Natural killer cell (primary cell): Measurements from ENCODE around the gene KAZN. TPM values are rescaled to one million over a fixed set of nuclear protein-coding genes. Genes with fewer than 3 reads are reported as not detected.

Source experiments
- ATAC-seq, 3 donors: fragments of 150-1000 bp in 2 of 3; fragments of 200-7000 bp in 1 of 3; cut with Tn5 transposase; 1 replicate in 1 of 3; 2 replicates in 2 of 3; pipeline ENCODE4 v1.10.0; 2021; ENCODE audit warnings: mild to moderate bottlenecking in 2 of 3, moderate library complexity in 2 of 3
- DNase-seq, 2 donors: peaks; one replicate each; pipeline versions ENCODE4 v3.0.0 to v3.0.0-alpha.2; 2013 to 2021; ENCODE audit warnings: mixed read lengths in 1 of 2
- H3K27ac ChIP-seq: one replicate; pipeline ENCODE4 v1.5.1; 2013; ENCODE audit warnings: mild to moderate bottlenecking, low read length
- H3K27me3 ChIP-seq: one replicate; pipeline ENCODE4 v1.6.1; 2013; ENCODE audit warnings: low read length; ENCODE audit not compliant: control insufficient read depth, insufficient read depth
- H3K36me3 ChIP-seq: one replicate; pipeline ENCODE4 v1.6.1; 2013; ENCODE audit warnings: low read length; ENCODE audit not compliant: control insufficient read depth, insufficient read depth
- H3K4me1 ChIP-seq: one replicate; pipeline ENCODE4 v1.6.1; 2013; ENCODE audit warnings: low read length; ENCODE audit not compliant: control insufficient read depth, insufficient read depth
- H3K4me3 ChIP-seq: one replicate; pipeline ENCODE4 v1.5.1; 2013; ENCODE audit warnings: low read length
- H3K9me3 ChIP-seq: one replicate; pipeline ENCODE4 v1.6.1; 2013; ENCODE audit warnings: low read length; ENCODE audit not compliant: control insufficient read depth, insufficient read depth
- H3K27ac Mint-ChIP-seq, 2 donors: one replicate each; pipeline ENCODE4 v1.8.0; 2022; ENCODE audit warnings: mild to moderate bottlenecking in 2 of 2, mixed read lengths in 2 of 2, moderate library complexity in 1 of 2
- H3K27me3 Mint-ChIP-seq, 2 donors: one replicate each; pipeline ENCODE4 v1.8.0; 2022; ENCODE audit warnings: low read depth in 2 of 2, mixed read lengths in 2 of 2
- H3K36me3 Mint-ChIP-seq: one replicate; pipeline ENCODE4 v1.8.0; 2022; ENCODE audit warnings: mixed read lengths
- H3K4me1 Mint-ChIP-seq, 2 donors: one replicate each; pipeline ENCODE4 v1.8.0; 2022; ENCODE audit warnings: mixed read lengths in 2 of 2
- H3K4me3 Mint-ChIP-seq: one replicate; pipeline ENCODE4 v1.8.0; 2022; ENCODE audit warnings: mild to moderate bottlenecking, moderate library complexity, mixed read lengths
- H3K9me3 Mint-ChIP-seq, 2 donors: one replicate each; pipeline ENCODE4 v1.8.0; 2022; ENCODE audit warnings: mixed read lengths in 2 of 2
- CTCF ChIP-seq: fragments of 200-600 bp; IDR thresholded peaks from one replicate; pipeline ENCODE4 v1.8.0; 2022; ENCODE audit warnings: antibody characterized with exemption
- WGBS: methylation state at CpG from one replicate; pipeline ENCODE4 v1.1.7; 2013; ENCODE audit warnings: missing lambda C conversion rate; ENCODE audit not compliant: insufficient coverage; 5-methylcytosine and 5-hydroxymethylcytosine counted together
- intact Hi-C: fragments of 100-400 bp; cut with micrococcal nuclease; formaldehyde crosslinking; loops from one replicate; pipeline ENCODE4 v1.14.2; 2022
- total RNA-seq, 4 donors: library from RNA; stranded (reverse); fragments of 120-200 nt in 1 of 4; gene quantifications; one replicate each; pipeline versions ENCODE4 v1.2.3 to v1.2.4, GENCODE V29; 2013 to 2022

KAZN gene
- total RNA-seq, 3 donors from 2014 or later (not counting 1 experiment from before 2014, with no cell fraction given) = 1.2 to 2.0 (median 1.7) TPM

- Mint-ChIP-seq H3K4me3 (no peak overlapping the region), H3K27me3 (peaks cover 3 to 11% of the 10 kb centered on the region in 2 donors), H3K27ac (no peak overlapping the region), H3K9me3 (no peaks in the 10 kb centered on the region), H3K4me1 (peaks cover 7 to 9% of the 10 kb centered on the region in 2 donors), H3K36me3 (no peaks in the 10 kb centered on the region)
- 90% methylated on average over 16 of the region's 16 CpGs for WGBS
- H3K4me3 ChIP-seq = no peak overlapping the region
- H3K4me1 ChIP-seq = peaks cover 17% of the 10 kb centered on the region
- no peaks in the 10 kb centered on the region for H3K36me3 ChIP-seq
- TF ChIP-seq CTCF = no peak
- DNase-seq (no peak), ATAC-seq (peak in 1 of 3 donors; percentile 32)
- no peaks in the 10 kb centered on the region for H3K9me3 ChIP-seq
- intact Hi-C loops = no loop called here
- H3K27me3 ChIP-seq = no peaks in the 10 kb centered on the region
- no peak overlapping the region for H3K27ac ChIP-seq
Measured at GRCh38 chr1:14970115-14970798, 371.8 kb downstream of the KAZN start.

- no peaks in the 10 kb centered on the region for H3K9me3 Mint-ChIP-seq
- H3K27me3 Mint-ChIP-seq = peaks cover 3 to 11% of the 10 kb centered on the region in 2 donors
- 82% methylated on average over 2 of the region's 5 CpGs for WGBS
- no peak for TF ChIP-seq CTCF
- Histone ChIP-seq H3K27ac (no peak overlapping the region), H3K4me3 (no peak overlapping the region), H3K36me3 (no peaks in the 10 kb centered on the region), H3K9me3 (no peaks in the 10 kb centered on the region), H3K4me1 (peaks cover 17% of the 10 kb centered on the region), H3K27me3 (no peaks in the 10 kb centered on the region)
- H3K4me3 Mint-ChIP-seq = no peak overlapping the region
- no peaks in the 10 kb centered on the region for H3K36me3 Mint-ChIP-seq
- peaks cover 7 to 9% of the 10 kb centered on the region in 2 donors for H3K4me1 Mint-ChIP-seq
- no peak for DNase-seq
- ATAC-seq = no peak
- H3K27ac Mint-ChIP-seq = no peak overlapping the region
- intact Hi-C loops = no loop called here
Measured at GRCh38 chr1:14970799-14971141, 372.3 kb downstream of the KAZN start.

- H3K9me3 Mint-ChIP-seq = no peaks in the 10 kb centered on the region
- H3K9me3 ChIP-seq = no peaks in the 10 kb centered on the region
- no peak for DNase-seq
- H3K36me3 ChIP-seq = no peaks in the 10 kb centered on the region
- no peak overlapping the region for H3K27ac ChIP-seq
- H3K4me1 ChIP-seq = peaks cover 17% of the 10 kb centered on the region
- H3K4me1 Mint-ChIP-seq = peaks cover 7 to 9% of the 10 kb centered on the region in 2 donors
- H3K27me3 Mint-ChIP-seq = peaks cover 2 to 11% of the 10 kb centered on the region in 2 donors
- intact Hi-C loops = no loop called here
- H3K4me3 ChIP-seq = no peak overlapping the region
- no peak overlapping the region for H3K27ac Mint-ChIP-seq
- TF ChIP-seq CTCF = no peak
- WGBS = 97% methylated on average over 12 of the region's 12 CpGs
- no peak for ATAC-seq
- no peaks in the 10 kb centered on the region for H3K36me3 Mint-ChIP-seq
- H3K4me3 Mint-ChIP-seq = no peak overlapping the region
- no peaks in the 10 kb centered on the region for H3K27me3 ChIP-seq
Measured at GRCh38 chr1:14971221-14971620, 372.7 kb downstream of the KAZN start.

- no peak overlapping the region for H3K27ac Mint-ChIP-seq
- ATAC-seq = no peak
- intact Hi-C loops = no loop called here
- H3K36me3 Mint-ChIP-seq = no peaks in the 10 kb centered on the region
- H3K27me3 Mint-ChIP-seq = peaks cover 0 to 11% of the 10 kb centered on the region in 2 donors
- H3K27ac ChIP-seq = no peak overlapping the region
- no peaks in the 10 kb centered on the region for H3K9me3 ChIP-seq
- no peak for TF ChIP-seq CTCF
- H3K36me3 ChIP-seq = no peaks in the 10 kb centered on the region
- H3K27me3 ChIP-seq = no peaks in the 10 kb centered on the region
- H3K4me3 ChIP-seq = no peak overlapping the region
- peaks cover 17% of the 10 kb centered on the region for H3K4me1 ChIP-seq
- no peak for DNase-seq
- H3K9me3 Mint-ChIP-seq = no peaks in the 10 kb centered on the region
- 89% methylated on average over 7 of the region's 7 CpGs for WGBS
- no peak overlapping the region for H3K4me3 Mint-ChIP-seq
- H3K4me1 Mint-ChIP-seq = peaks cover 7 to 9% of the 10 kb centered on the region in 2 donors
Measured at GRCh38 chr1:14972107-14972506, 373.6 kb downstream of the KAZN start.
